Endothelial cell of umbilical vein (primary cell): Measurements from ENCODE around the gene SUCLG2. TPM values are rescaled to one million over a fixed set of nuclear protein-coding genes. Genes with fewer than 3 reads are reported as not detected.

ENCODE experiments used
- BruUV-seq: library from RNA; stranded (reverse); fragments of 400-500 nt; replicated peaks from 2 replicates; lab custom pipeline; 2021; lab: Mats Ljungman, UMichigan
- CTCF ChIA-PET: fragments of 300-600, 350-600 bp; sonication (Branson Sonifier 250); formaldehyde crosslinking; loops from one replicate; lab custom pipeline; 2021; ENCODE audit warnings: antibody characterized with exemption, inconsistent platforms; lab: Charles Lee
- POLR2A ChIA-PET: fragments of 300-600, 350-600 bp; sonication (Branson Sonifier 250); formaldehyde crosslinking; loops from one replicate; lab custom pipeline; 2021; ENCODE audit warnings: antibody characterized with exemption, inconsistent platforms; lab: Charles Lee
- DNase-seq: peaks from one replicate; pipeline ENCODE4 v3.0.0-alpha.2; 2011; ENCODE audit warnings: low read depth, low spot score
- FAIRE-seq: peaks from 2 replicates; lab custom pipeline; 2011; peaks lifted over from hg19 to GRCh38; lab: Jason Lieb, UNC
- H2AFZ ChIP-seq: 2 replicates; pipeline ENCODE4 v1.6.0; 2012; ENCODE audit warnings: low read depth, low read length, control low read depth, inconsistent platforms
- H3K27ac ChIP-seq: 2 replicates; pipeline ENCODE4 v1.5.1; 2011; ENCODE audit warnings: low read depth, mild to moderate bottlenecking, control low read depth, low read length, moderate library complexity; ENCODE audit not compliant: insufficient read depth
- H3K27me3 ChIP-seq, 2 experiments: 2 replicates each; pipeline versions ENCODE4 v1.6.0 to v1.6.1; 2011; ENCODE audit warnings: low read length in 2 of 2, mixed read lengths in 1 of 2; ENCODE audit not compliant: control insufficient read depth in 2 of 2, insufficient read depth in 2 of 2
- H3K36me3 ChIP-seq, 2 experiments: 2 replicates in 1 of 2; 3 replicates in 1 of 2; pipeline ENCODE4 v1.5.1; 2011; ENCODE audit warnings: low read length in 2 of 2, mild to moderate bottlenecking in 1 of 2, moderate library complexity in 1 of 2; ENCODE audit not compliant: control insufficient read depth in 2 of 2, insufficient read depth in 2 of 2; ENCODE audit errors: extremely low read depth in 1 of 2
- H3K4me1 ChIP-seq: 3 replicates; pipeline ENCODE4 v1.5.1; 2011; ENCODE audit warnings: mild to moderate bottlenecking, low read length; ENCODE audit not compliant: control insufficient read depth, insufficient read depth; ENCODE audit errors: extremely low read depth
- H3K4me2 ChIP-seq: 2 replicates; pipeline ENCODE4 v1.6.1; 2011; ENCODE audit warnings: low read length, control low read depth, mixed read lengths; ENCODE audit not compliant: insufficient read depth
- H3K4me3 ChIP-seq, 3 experiments: fragments of 200-600 bp in 1 of 3; sonication (generic), shearing (Covaris generic) in 1 of 3; replicated peaks in 1 of 3; 2 replicates each; pipeline ENCODE4 v1.5.1; 2011 to 2016; ENCODE audit warnings: control low read depth in 3 of 3, low read length in 3 of 3, mild to moderate bottlenecking in 2 of 3, inconsistent platforms in 1 of 3, low read depth in 1 of 3, moderate library complexity in 1 of 3; ENCODE audit not compliant: insufficient read depth in 1 of 3
- H3K79me2 ChIP-seq: 2 replicates; pipeline ENCODE4 v1.6.0; 2012; ENCODE audit warnings: low read length, inconsistent platforms; ENCODE audit not compliant: control insufficient read depth, insufficient read depth
- H3K9ac ChIP-seq: replicated peaks from 2 replicates; pipeline ENCODE3; 2011; ENCODE audit warnings: low read length, control low read depth; ENCODE audit not compliant: insufficient read depth; ENCODE audit errors: extremely low read depth
- H3K9me1 ChIP-seq: replicated peaks from 3 replicates; pipeline ENCODE4 v1.6.0; 2011; ENCODE audit warnings: mild to moderate bottlenecking, low read length; ENCODE audit not compliant: control insufficient read depth, insufficient read depth; ENCODE audit errors: extremely low read depth
- H3K9me3 ChIP-seq: replicated peaks from 2 replicates; pipeline ENCODE4 v1.5.1; 2012; ENCODE audit warnings: low read length, inconsistent platforms; ENCODE audit not compliant: control insufficient read depth, insufficient read depth
- H4K20me1 ChIP-seq: replicated peaks from 2 replicates; pipeline ENCODE3; 2011; ENCODE audit warnings: mild to moderate bottlenecking, low read length; ENCODE audit not compliant: control insufficient read depth, insufficient read depth; ENCODE audit errors: extremely low read depth
- EZH2 ChIP-seq: IDR thresholded peaks from 2 replicates; pipeline ENCODE4 v1.6.1; 2012; ENCODE audit warnings: borderline replicate concordance, low read depth, mild to moderate bottlenecking, moderate library complexity, low read length, inconsistent platforms; ENCODE audit not compliant: severe bottlenecking
- FOS ChIP-seq: IDR thresholded peaks from 2 replicates; pipeline ENCODE4 v1.6.1; 2011; ENCODE audit warnings: mild to moderate bottlenecking, low read length, moderate library complexity, borderline replicate concordance; ENCODE audit not compliant: insufficient read depth
- GATA2 ChIP-seq: IDR thresholded peaks from 2 replicates; pipeline ENCODE4 v1.7.0; 2011; ENCODE audit warnings: low read depth, mild to moderate bottlenecking, moderate library complexity, mixed read lengths, low read length; ENCODE audit not compliant: insufficient read length, insufficient read depth
- JUN ChIP-seq: IDR thresholded peaks from 2 replicates; pipeline ENCODE4 v1.6.1; 2011; ENCODE audit warnings: borderline replicate concordance, low read depth; ENCODE audit not compliant: insufficient read length, insufficient read depth
- MYC ChIP-seq: IDR thresholded peaks from one replicate; pipeline ENCODE4 v1.6.1; 2011; ENCODE audit warnings: mild to moderate bottlenecking, low read depth, low read length
- POLR2A ChIP-seq: IDR thresholded peaks from 2 replicates; pipeline ENCODE4 v1.6.1; 2012; ENCODE audit warnings: low read depth, mild to moderate bottlenecking, control low read depth, low read length
- POLR2AphosphoS5 ChIP-seq: IDR thresholded peaks from 2 replicates; pipeline ENCODE4 v1.6.1; 2012; ENCODE audit warnings: low read depth, mild to moderate bottlenecking, control low read depth, low read length, moderate library complexity; ENCODE audit not compliant: insufficient read depth
- dilution Hi-C: fragments of 300-500 bp; cut with MboI; formaldehyde crosslinking; loops from one replicate; pipeline ENCODE4 v1.15.0; 2019; ENCODE audit warnings: low sequenced_read_pairs; ENCODE audit not compliant: extremely low pct_ligation_motif_present
- intact Hi-C: fragments of 100-400 bp; cut with micrococcal nuclease; formaldehyde crosslinking; loops from one replicate; pipeline ENCODE4 v1.10.0; 2022
- polyA plus RNA-seq, 4 experiments: library from polyadenylated mRNA; depleted of rRNA in 3 of 4; stranded (reverse) in 3 of 4; unstranded in 1 of 4; fragments of >200 nt; gene quantifications; 2 replicates each; pipeline versions ENCODE4 v1.2.1 to v1.2.3, GENCODE V29; 2011 to 2012; ENCODE audit warnings: missing spikeins in 1 of 4
- total RNA-seq: library from RNA; stranded (reverse); gene quantifications from 2 replicates; pipeline ENCODE4 v1.2.3, GENCODE V29; 2021
- TF ChIP-seq, protein P1 (sequence below): IDR thresholded peaks from 2 replicates; pipeline ENCODE4 v1.6.1; 2011; ENCODE audit not compliant: insufficient read depth, insufficient read length
- TF ChIP-seq, protein P2 (sequence below), 2 donors: IDR thresholded peaks; 1 replicate in 1 of 2; 2 replicates in 1 of 2; pipeline ENCODE4 v1.5.1; 2011; ENCODE audit warnings: low read length in 2 of 2, mild to moderate bottlenecking in 2 of 2, moderate library complexity in 2 of 2, control low read depth in 1 of 2, inconsistent platforms in 1 of 2, low read depth in 1 of 2; ENCODE audit not compliant: insufficient read depth in 1 of 2; ENCODE audit errors: extremely low read depth in 1 of 2

The SUCLG2 gene
- total and polyA plus RNA-seq, 2 donors (not counting 3 experiments of a cell fraction or from before 2014, with no cell fraction given): 8.1 to 38.3 TPM

DNA sequence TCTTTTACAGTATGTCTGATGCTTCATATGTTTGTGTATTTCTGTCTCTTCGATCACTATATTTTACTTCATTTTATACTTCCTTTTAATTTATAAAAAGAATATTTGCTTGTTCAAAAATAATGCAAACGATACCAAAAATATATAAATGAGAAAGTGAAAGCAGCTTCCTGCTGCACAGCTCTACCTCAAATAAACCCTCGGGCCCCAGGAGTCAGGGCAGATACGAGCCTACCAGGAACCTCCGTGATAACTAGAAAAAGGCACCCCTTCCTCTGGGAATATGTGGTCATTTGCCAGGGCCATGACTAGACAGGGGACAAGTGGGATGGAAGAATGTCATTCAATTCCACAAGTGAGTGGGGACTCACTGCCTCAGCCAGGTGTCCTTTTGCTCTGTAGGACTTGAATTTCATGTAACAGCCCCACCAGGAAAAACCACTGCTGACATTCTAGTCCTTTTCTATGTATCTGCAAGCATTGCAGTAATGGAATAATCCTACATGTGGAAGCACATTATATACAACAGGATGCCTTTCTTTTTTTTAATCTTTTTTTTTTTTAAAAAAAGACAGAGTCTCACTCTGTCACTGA lies 133.3 kb downstream of the SUCLG2 start:
- no TSS peak for BruUV-seq
- Histone ChIP-seq H4K20me1 (no peaks in the 10 kb centered on the region), H3K27me3 (no peaks in the 10 kb centered on the region), H3K79me2 (no peaks in the 10 kb centered on the region), H3K27ac (no peak overlapping the region), H3K36me3 (peaks cover 0 to 2% of the 10 kb centered on the region in 2 experiments), H2AFZ (no peak overlapping the region), H3K4me2 (no peak overlapping the region), H3K4me1 (peaks cover under 1% of the 10 kb centered on the region), H3K9ac (no peak overlapping the region), H3K4me3 (no peak overlapping the region), H3K9me3 (no peaks in the 10 kb centered on the region), H3K9me1 (no peaks in the 10 kb centered on the region)
- CTCF ChIA-PET: no interaction called here
- dilution Hi-C loops (no loop called here), intact Hi-C loops (no loop called here)
- FAIRE-seq (no peak), DNase-seq (no peak)
- POLR2A ChIA-PET: no interaction called here
- TF ChIP-seq MYC: no peak
- no peak for TF ChIP-seq POLR2A
- no peak for TF ChIP-seq JUN
- no peak for TF ChIP-seq POLR2AphosphoS5

DNA sequence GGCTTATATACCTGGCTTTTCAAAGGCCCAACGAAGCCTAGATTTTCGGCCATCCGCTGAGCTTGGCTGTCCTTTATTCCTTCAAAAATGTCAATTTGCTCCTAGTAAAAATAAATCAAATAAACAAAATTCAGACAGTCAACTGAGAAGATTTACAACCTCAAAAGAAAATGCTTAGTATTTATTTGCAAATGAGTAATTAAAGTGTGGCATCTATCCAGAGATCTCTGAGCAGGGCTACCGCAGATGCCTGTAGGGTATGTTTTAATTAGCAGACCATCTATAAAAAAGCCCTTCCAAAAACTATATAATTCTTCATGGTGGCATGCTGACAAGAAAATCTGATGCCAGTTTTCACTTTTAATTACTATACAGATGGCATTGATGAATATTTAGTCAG lies 136.2 kb downstream of the SUCLG2 start:
- no peak overlapping the region for H3K4me2 ChIP-seq
- H2AFZ ChIP-seq: no peak overlapping the region
- TF ChIP-seq, protein P1, sequence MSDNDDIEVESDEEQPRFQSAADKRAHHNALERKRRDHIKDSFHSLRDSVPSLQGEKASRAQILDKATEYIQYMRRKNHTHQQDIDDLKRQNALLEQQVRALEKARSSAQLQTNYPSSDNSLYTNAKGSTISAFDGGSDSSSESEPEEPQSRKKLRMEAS: no peak
- TF ChIP-seq FOS (no peak), EZH2 (no peak), POLR2AphosphoS5 (no peak), POLR2A (no peak), MYC (no peak), JUN (no peak), GATA2 (no peak)
- TF ChIP-seq, protein P2, sequence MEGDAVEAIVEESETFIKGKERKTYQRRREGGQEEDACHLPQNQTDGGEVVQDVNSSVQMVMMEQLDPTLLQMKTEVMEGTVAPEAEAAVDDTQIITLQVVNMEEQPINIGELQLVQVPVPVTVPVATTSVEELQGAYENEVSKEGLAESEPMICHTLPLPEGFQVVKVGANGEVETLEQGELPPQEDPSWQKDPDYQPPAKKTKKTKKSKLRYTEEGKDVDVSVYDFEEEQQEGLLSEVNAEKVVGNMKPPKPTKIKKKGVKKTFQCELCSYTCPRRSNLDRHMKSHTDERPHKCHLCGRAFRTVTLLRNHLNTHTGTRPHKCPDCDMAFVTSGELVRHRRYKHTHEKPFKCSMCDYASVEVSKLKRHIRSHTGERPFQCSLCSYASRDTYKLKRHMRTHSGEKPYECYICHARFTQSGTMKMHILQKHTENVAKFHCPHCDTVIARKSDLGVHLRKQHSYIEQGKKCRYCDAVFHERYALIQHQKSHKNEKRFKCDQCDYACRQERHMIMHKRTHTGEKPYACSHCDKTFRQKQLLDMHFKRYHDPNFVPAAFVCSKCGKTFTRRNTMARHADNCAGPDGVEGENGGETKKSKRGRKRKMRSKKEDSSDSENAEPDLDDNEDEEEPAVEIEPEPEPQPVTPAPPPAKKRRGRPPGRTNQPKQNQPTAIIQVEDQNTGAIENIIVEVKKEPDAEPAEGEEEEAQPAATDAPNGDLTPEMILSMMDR (IDR thresholded peaks at IDR 0.05; ENCODE audit: extremely low read depth in 1 of 2, insufficient read depth in 1 of 2, low read depth in 1 of 2, low read length in 2 of 2): no peak
- H3K27me3 ChIP-seq: no peaks in the 10 kb centered on the region
- H3K36me3 ChIP-seq: peaks cover 0 to 2% of the 10 kb centered on the region in 2 experiments
- CTCF ChIA-PET: interaction anchor here (0.7 to 0.9 kb wide), 3 partner anchors 9 to 271 kb away, joined by 3 to 4 read pairs (median 3); no protein-coding TSS in a partner anchor
- H3K9me3 ChIP-seq: no peaks in the 10 kb centered on the region
- H3K9me1 ChIP-seq: no peaks in the 10 kb centered on the region
- no TSS peak for BruUV-seq
- no peak overlapping the region for H3K27ac ChIP-seq
- no peak overlapping the region for H3K4me3 ChIP-seq
- peaks cover 7% of the 10 kb centered on the region for H3K4me1 ChIP-seq
- no peaks in the 10 kb centered on the region for H3K79me2 ChIP-seq
- dilution Hi-C loops: no loop called here
- POLR2A ChIA-PET: no interaction called here
- FAIRE-seq (no peak), DNase-seq (no peak)
- no peak overlapping the region for H3K9ac ChIP-seq
- intact Hi-C loops: no loop called here
- H4K20me1 ChIP-seq: no peaks in the 10 kb centered on the region
